Endothelial cell of umbilical vein (primary cell): ENCODE measurements around the gene GBP7. TPM values are rescaled to one million over a fixed set of nuclear protein-coding genes. Genes with fewer than 3 reads are reported as not detected.

ENCODE experiments used
- BruUV-seq: library from RNA; stranded (reverse); fragments of 400-500 nt; replicated peaks from 2 replicates; lab custom pipeline; 2021; lab: Mats Ljungman, UMichigan
- CTCF ChIA-PET: fragments of 300-600, 350-600 bp; sonication (Branson Sonifier 250); formaldehyde crosslinking; loops from one replicate; lab custom pipeline; 2021; ENCODE audit warnings: antibody characterized with exemption, inconsistent platforms; lab: Charles Lee
- POLR2A ChIA-PET: fragments of 300-600, 350-600 bp; sonication (Branson Sonifier 250); formaldehyde crosslinking; loops from one replicate; lab custom pipeline; 2021; ENCODE audit warnings: antibody characterized with exemption, inconsistent platforms; lab: Charles Lee
- DNase-seq: peaks from one replicate; pipeline ENCODE4 v3.0.0-alpha.2; 2011; ENCODE audit warnings: low read depth, low spot score
- FAIRE-seq: peaks from 2 replicates; lab custom pipeline; 2011; peaks lifted over from hg19 to GRCh38; lab: Jason Lieb, UNC
- H2AFZ ChIP-seq: 2 replicates; pipeline ENCODE4 v1.6.0; 2012; ENCODE audit warnings: low read depth, low read length, control low read depth, inconsistent platforms
- H3K27ac ChIP-seq: 2 replicates; pipeline ENCODE4 v1.5.1; 2011; ENCODE audit warnings: low read depth, mild to moderate bottlenecking, control low read depth, low read length, moderate library complexity; ENCODE audit not compliant: insufficient read depth
- H3K27me3 ChIP-seq, 2 experiments: 2 replicates each; pipeline versions ENCODE4 v1.6.0 to v1.6.1; 2011; ENCODE audit warnings: low read length in 2 of 2, mixed read lengths in 1 of 2; ENCODE audit not compliant: control insufficient read depth in 2 of 2, insufficient read depth in 2 of 2
- H3K36me3 ChIP-seq, 2 experiments: 2 replicates in 1 of 2; 3 replicates in 1 of 2; pipeline ENCODE4 v1.5.1; 2011; ENCODE audit warnings: low read length in 2 of 2, mild to moderate bottlenecking in 1 of 2, moderate library complexity in 1 of 2; ENCODE audit not compliant: control insufficient read depth in 2 of 2, insufficient read depth in 2 of 2; ENCODE audit errors: extremely low read depth in 1 of 2
- H3K4me1 ChIP-seq: 3 replicates; pipeline ENCODE4 v1.5.1; 2011; ENCODE audit warnings: mild to moderate bottlenecking, low read length; ENCODE audit not compliant: control insufficient read depth, insufficient read depth; ENCODE audit errors: extremely low read depth
- H3K4me2 ChIP-seq: 2 replicates; pipeline ENCODE4 v1.6.1; 2011; ENCODE audit warnings: low read length, control low read depth, mixed read lengths; ENCODE audit not compliant: insufficient read depth
- H3K4me3 ChIP-seq, 3 experiments: fragments of 200-600 bp in 1 of 3; sonication (generic), shearing (Covaris generic) in 1 of 3; replicated peaks in 1 of 3; 2 replicates each; pipeline ENCODE4 v1.5.1; 2011 to 2016; ENCODE audit warnings: control low read depth in 3 of 3, low read length in 3 of 3, mild to moderate bottlenecking in 2 of 3, inconsistent platforms in 1 of 3, low read depth in 1 of 3, moderate library complexity in 1 of 3; ENCODE audit not compliant: insufficient read depth in 1 of 3
- H3K79me2 ChIP-seq: 2 replicates; pipeline ENCODE4 v1.6.0; 2012; ENCODE audit warnings: low read length, inconsistent platforms; ENCODE audit not compliant: control insufficient read depth, insufficient read depth
- H3K9ac ChIP-seq: replicated peaks from 2 replicates; pipeline ENCODE3; 2011; ENCODE audit warnings: low read length, control low read depth; ENCODE audit not compliant: insufficient read depth; ENCODE audit errors: extremely low read depth
- H3K9me1 ChIP-seq: replicated peaks from 3 replicates; pipeline ENCODE4 v1.6.0; 2011; ENCODE audit warnings: mild to moderate bottlenecking, low read length; ENCODE audit not compliant: control insufficient read depth, insufficient read depth; ENCODE audit errors: extremely low read depth
- H3K9me3 ChIP-seq: replicated peaks from 2 replicates; pipeline ENCODE4 v1.5.1; 2012; ENCODE audit warnings: low read length, inconsistent platforms; ENCODE audit not compliant: control insufficient read depth, insufficient read depth
- H4K20me1 ChIP-seq: replicated peaks from 2 replicates; pipeline ENCODE3; 2011; ENCODE audit warnings: mild to moderate bottlenecking, low read length; ENCODE audit not compliant: control insufficient read depth, insufficient read depth; ENCODE audit errors: extremely low read depth
- MYC ChIP-seq: IDR thresholded peaks from one replicate; pipeline ENCODE4 v1.6.1; 2011; ENCODE audit warnings: mild to moderate bottlenecking, low read depth, low read length
- POLR2AphosphoS5 ChIP-seq: IDR thresholded peaks from 2 replicates; pipeline ENCODE4 v1.6.1; 2012; ENCODE audit warnings: low read depth, mild to moderate bottlenecking, control low read depth, low read length, moderate library complexity; ENCODE audit not compliant: insufficient read depth
- dilution Hi-C: fragments of 300-500 bp; cut with MboI; formaldehyde crosslinking; loops from one replicate; pipeline ENCODE4 v1.15.0; 2019; ENCODE audit warnings: low sequenced_read_pairs; ENCODE audit not compliant: extremely low pct_ligation_motif_present
- intact Hi-C: fragments of 100-400 bp; cut with micrococcal nuclease; formaldehyde crosslinking; loops from one replicate; pipeline ENCODE4 v1.10.0; 2022
- polyA plus RNA-seq, 4 experiments: library from polyadenylated mRNA; depleted of rRNA in 3 of 4; stranded (reverse) in 3 of 4; unstranded in 1 of 4; fragments of >200 nt; gene quantifications; 2 replicates each; pipeline versions ENCODE4 v1.2.1 to v1.2.3, GENCODE V29; 2011 to 2012; ENCODE audit warnings: missing spikeins in 1 of 4
- total RNA-seq: library from RNA; stranded (reverse); gene quantifications from 2 replicates; pipeline ENCODE4 v1.2.3, GENCODE V29; 2021
- TF ChIP-seq, protein P1 (sequence below), 2 donors: IDR thresholded peaks; 1 replicate in 1 of 2; 2 replicates in 1 of 2; pipeline ENCODE4 v1.5.1; 2011; ENCODE audit warnings: low read length in 2 of 2, mild to moderate bottlenecking in 2 of 2, moderate library complexity in 2 of 2, control low read depth in 1 of 2, inconsistent platforms in 1 of 2, low read depth in 1 of 2; ENCODE audit not compliant: insufficient read depth in 1 of 2; ENCODE audit errors: extremely low read depth in 1 of 2
- TF ChIP-seq, protein P2 (sequence below): IDR thresholded peaks from 2 replicates; pipeline ENCODE4 v1.6.1; 2011; ENCODE audit not compliant: insufficient read depth, insufficient read length

Gene GBP7
- total and polyA plus RNA-seq, 2 donors (not counting 3 experiments of a cell fraction or from before 2014, with no cell fraction given) = not detected

DNA sequence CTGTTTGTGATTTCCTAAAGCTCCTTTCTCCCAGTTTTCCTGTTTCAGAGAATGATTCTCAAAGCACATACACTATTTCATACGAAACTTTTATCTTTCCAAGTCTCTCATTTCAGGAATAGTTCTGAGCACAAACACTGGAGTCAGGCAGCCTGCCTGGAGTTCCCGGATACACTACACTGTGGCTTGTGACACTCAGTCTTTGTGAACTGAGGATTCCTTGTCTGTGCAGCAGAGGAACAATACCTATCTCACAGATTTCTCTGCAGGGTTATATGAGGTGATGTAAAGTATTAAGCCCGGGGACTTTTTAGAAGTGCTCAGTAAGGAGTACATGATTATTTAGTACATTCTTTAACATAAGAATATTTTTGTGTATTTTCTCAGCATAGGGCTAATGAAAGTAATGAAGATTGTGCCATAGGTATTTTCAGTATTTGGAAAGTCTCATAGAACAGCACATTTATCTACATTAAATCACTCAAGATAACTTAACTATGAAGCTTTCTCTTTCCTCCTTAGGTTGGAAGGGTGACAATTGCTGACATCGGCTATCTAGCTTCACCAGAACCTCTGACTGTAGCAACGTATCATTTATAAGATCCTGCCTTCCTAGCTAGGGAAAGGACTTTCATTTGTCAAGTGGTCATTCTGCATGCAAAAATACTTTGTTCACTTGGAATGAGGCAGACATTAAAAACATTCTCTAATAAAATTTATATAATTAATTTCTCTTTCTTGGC, 62.8 kb downstream of the GBP7 start:
- H3K4me1 ChIP-seq = no peaks in the 10 kb centered on the region
- H3K9ac ChIP-seq = no peak overlapping the region
- no peaks in the 10 kb centered on the region for H3K79me2 ChIP-seq
- no TSS peak for BruUV-seq
- H3K27ac ChIP-seq = no peak overlapping the region
- DNase-seq (no peak), FAIRE-seq (no peak)
- intact Hi-C loops (no loop called here), dilution Hi-C loops (no loop called here)
- no peaks in the 10 kb centered on the region for H3K9me3 ChIP-seq
- H3K27me3 ChIP-seq = no peaks in the 10 kb centered on the region
- no peaks in the 10 kb centered on the region for H3K9me1 ChIP-seq
- no peak overlapping the region for H2AFZ ChIP-seq
- H3K36me3 ChIP-seq = peaks cover 0 to 4% of the 10 kb centered on the region in 2 experiments
- no peak overlapping the region for H3K4me2 ChIP-seq
- no peaks in the 10 kb centered on the region for H4K20me1 ChIP-seq
- ChIA-PET CTCF (interaction anchor here (1.0 to 1.4 kb wide), 2 partner anchors 27 to 129 kb away, joined by 3 to 4 read pairs; no protein-coding TSS in a partner anchor), POLR2A (no interaction called here)
- TF ChIP-seq POLR2AphosphoS5 = no peak
- TF ChIP-seq, protein P1, sequence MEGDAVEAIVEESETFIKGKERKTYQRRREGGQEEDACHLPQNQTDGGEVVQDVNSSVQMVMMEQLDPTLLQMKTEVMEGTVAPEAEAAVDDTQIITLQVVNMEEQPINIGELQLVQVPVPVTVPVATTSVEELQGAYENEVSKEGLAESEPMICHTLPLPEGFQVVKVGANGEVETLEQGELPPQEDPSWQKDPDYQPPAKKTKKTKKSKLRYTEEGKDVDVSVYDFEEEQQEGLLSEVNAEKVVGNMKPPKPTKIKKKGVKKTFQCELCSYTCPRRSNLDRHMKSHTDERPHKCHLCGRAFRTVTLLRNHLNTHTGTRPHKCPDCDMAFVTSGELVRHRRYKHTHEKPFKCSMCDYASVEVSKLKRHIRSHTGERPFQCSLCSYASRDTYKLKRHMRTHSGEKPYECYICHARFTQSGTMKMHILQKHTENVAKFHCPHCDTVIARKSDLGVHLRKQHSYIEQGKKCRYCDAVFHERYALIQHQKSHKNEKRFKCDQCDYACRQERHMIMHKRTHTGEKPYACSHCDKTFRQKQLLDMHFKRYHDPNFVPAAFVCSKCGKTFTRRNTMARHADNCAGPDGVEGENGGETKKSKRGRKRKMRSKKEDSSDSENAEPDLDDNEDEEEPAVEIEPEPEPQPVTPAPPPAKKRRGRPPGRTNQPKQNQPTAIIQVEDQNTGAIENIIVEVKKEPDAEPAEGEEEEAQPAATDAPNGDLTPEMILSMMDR (IDR thresholded peaks at IDR 0.05; ENCODE audit: extremely low read depth in 1 of 2, insufficient read depth in 1 of 2, low read depth in 1 of 2, low read length in 2 of 2) = no peak
- TF ChIP-seq, protein P2, sequence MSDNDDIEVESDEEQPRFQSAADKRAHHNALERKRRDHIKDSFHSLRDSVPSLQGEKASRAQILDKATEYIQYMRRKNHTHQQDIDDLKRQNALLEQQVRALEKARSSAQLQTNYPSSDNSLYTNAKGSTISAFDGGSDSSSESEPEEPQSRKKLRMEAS = no peak
- no peak for TF ChIP-seq MYC
- H3K4me3 ChIP-seq = no peak overlapping the region
